H1 (cell line): ENCODE measurements around the gene ZNF223. TPM values are rescaled to one million over a fixed set of nuclear protein-coding genes. Genes with fewer than 3 reads are reported as not detected.
A peak's percentile ranks its signal among the peaks of the same experiment; 100 is the strongest.

Source experiments
- ASH2L ChIP-seq: fragments of 200-600, 300-600 bp; sonication (generic); IDR thresholded peaks from one replicate; pipeline ENCODE4 v1.7.1; 2017; ENCODE audit warnings: low read length
- ATF3 ChIP-seq: IDR thresholded peaks from 2 replicates; pipeline ENCODE4 v1.6.1; 2011; ENCODE audit warnings: low read depth, mild to moderate bottlenecking, low read length; ENCODE audit not compliant: insufficient read depth
- BRCA1 ChIP-seq: IDR thresholded peaks from 2 replicates; pipeline ENCODE4 v1.6.1; 2012; ENCODE audit warnings: low read depth, low read length, improper control_type of control experiment
- CBX8 ChIP-seq: fragments of 300-800, 300-1000 bp; sonication (generic); IDR thresholded peaks from 2 replicates; pipeline ENCODE4 v1.7.1; 2016; ENCODE audit warnings: low read depth, low read length, borderline replicate concordance
- CHD1 ChIP-seq: IDR thresholded peaks from 2 replicates; pipeline ENCODE4 v1.6.1; 2012; ENCODE audit warnings: low read depth, low read length, improper control_type of control experiment
- CTCF ChIP-seq, 3 experiments: IDR thresholded peaks; 1 replicate in 2 of 3; 2 replicates in 1 of 3; pipeline versions ENCODE4 v1.5.1 to v1.6.1; 2011; ENCODE audit warnings: low read length in 3 of 3, mild to moderate bottlenecking in 3 of 3, inconsistent platforms in 2 of 3, low read depth in 1 of 3, moderate library complexity in 1 of 3; ENCODE audit not compliant: insufficient read depth in 1 of 3; ENCODE audit errors: control extremely low read depth in 1 of 3
- GTF2F1 ChIP-seq: IDR thresholded peaks from 2 replicates; pipeline ENCODE4 v1.6.1; 2012; ENCODE audit warnings: low read depth, low read length, improper control_type of control experiment, borderline replicate concordance
- HDAC2 ChIP-seq, 2 experiments: fragments of 300-600 bp in 1 of 2; sonication (generic) in 1 of 2; IDR thresholded peaks; 2 replicates each; pipeline ENCODE4 v1.6.1; 2011 to 2012; ENCODE audit warnings: low read depth in 2 of 2, low read length in 2 of 2, mild to moderate bottlenecking in 2 of 2, moderate library complexity in 2 of 2, borderline replicate concordance in 1 of 2, inconsistent platforms in 1 of 2
- JUN ChIP-seq: IDR thresholded peaks from 2 replicates; pipeline ENCODE4 v1.6.1; 2011; ENCODE audit warnings: low read depth, mild to moderate bottlenecking, improper control_type of control experiment, low read length
- JUND ChIP-seq: IDR thresholded peaks from 2 replicates; pipeline ENCODE4 v1.6.1; 2011; ENCODE audit warnings: mild to moderate bottlenecking, improper control_type of control experiment, low read length
- MAFK ChIP-seq: IDR thresholded peaks from 2 replicates; pipeline ENCODE4 v1.6.1; 2012; ENCODE audit warnings: low read depth, mild to moderate bottlenecking, improper control_type of control experiment, low read length
- MAX ChIP-seq: IDR thresholded peaks from 2 replicates; pipeline ENCODE4 v1.6.1; 2012; ENCODE audit warnings: inconsistent platforms
- NRF1 ChIP-seq: IDR thresholded peaks from 2 replicates; pipeline ENCODE4 v1.6.1; 2011; ENCODE audit warnings: mild to moderate bottlenecking, low read depth, low read length, improper control_type of control experiment
- RAD21 ChIP-seq, 2 experiments: IDR thresholded peaks in 1 of 2; conservative IDR thresholded peaks in 1 of 2; 2 replicates each; pipeline ENCODE4 v1.6.1; 2011; ENCODE audit warnings: low read depth in 2 of 2, low read length in 2 of 2, improper control_type of control experiment in 1 of 2, inconsistent platforms in 1 of 2, mild to moderate bottlenecking in 1 of 2, moderate library complexity in 1 of 2
- RFX5 ChIP-seq: IDR thresholded peaks from 2 replicates; pipeline ENCODE4 v1.6.1; 2011; ENCODE audit warnings: low read depth, low read length, improper control_type of control experiment, borderline replicate concordance
- RNF2 ChIP-seq: fragments of 200-900, 300-1000 bp; sonication (generic); IDR thresholded peaks from 2 replicates; pipeline ENCODE4 v1.7.1; 2016; ENCODE audit warnings: borderline replicate concordance, low read depth, mild to moderate bottlenecking, antibody characterized with exemption, low read length; ENCODE audit not compliant: poor library complexity, severe bottlenecking; ENCODE audit errors: missing control alignments
- SP4 ChIP-seq: IDR thresholded peaks from 2 replicates; pipeline ENCODE4 v1.6.1; 2012; ENCODE audit warnings: low read length, inconsistent platforms
- SUZ12 ChIP-seq: fragments of 200-600 bp; sonication (generic); IDR thresholded peaks from 2 replicates; pipeline ENCODE4 v1.6.1; 2012; ENCODE audit warnings: mild to moderate bottlenecking, inconsistent platforms, low read length, moderate library complexity, mixed read lengths
- TAF1 ChIP-seq: IDR thresholded peaks from 2 replicates; pipeline ENCODE4 v1.6.1; 2011; ENCODE audit warnings: mild to moderate bottlenecking, low read depth, low read length
- TEAD4 ChIP-seq: IDR thresholded peaks from 2 replicates; pipeline ENCODE4 v1.6.1; 2012; ENCODE audit warnings: low read depth, low read length, inconsistent platforms, mixed read lengths
- polyA plus RNA-seq, 7 experiments: library from polyadenylated mRNA; depleted of rRNA in 3 of 7; stranded (reverse) in 5 of 7; unstranded in 2 of 7; fragments of >200 nt in 5 of 7; fragments of 200-250 nt in 2 of 7; gene quantifications; 1 replicate in 5 of 7; 2 replicates in 1 of 7; 4 replicates in 1 of 7; pipeline versions ENCODE4 v1.2.1 to v1.2.3, GENCODE V29; 2011 to 2013; ENCODE audit warnings: missing spikeins in 2 of 7, mixed read lengths in 2 of 7
- total RNA-seq: library from RNA; stranded (reverse); fragmentation: NEBNext Ultra II Directional; extraction: Animal tissue kit (Norgen Biotek cat#: 25700); gene quantifications from 2 replicates; pipeline ENCODE4 v1.2.1, GENCODE V29; 2021

ZNF223 gene
- total and polyA plus RNA-seq, 2 of the 8 experiments (the other 6 are each of a cell fraction or from before 2014, with no cell fraction given), result 1.7 to 4.3 TPM

GRCh38 chr19:44093931-44094765 lies 42.3 kb downstream of the ZNF223 start, which contains the start of gene ZNF224 (continued):
- no peak for TF ChIP-seq CBX8
- TF ChIP-seq SUZ12, result no peak
- no peak for TF ChIP-seq MAFK
- no peak for TF ChIP-seq ASH2L
- 0 out of 4 replicates have a peak, but pooled peaks of 1 of the 2 experiments have one; percentile 0 for TF ChIP-seq RAD21 (IDR thresholded peaks at IDR 0.05 in 1 of 2, conservative IDR thresholded peaks at IDR 0.05 in 1 of 2; ENCODE audit: low read depth in 2 of 2, low read length in 2 of 2)
- no peak for TF ChIP-seq SP4
- TF ChIP-seq TEAD4, result no peak
- peak; percentile 66 for TF ChIP-seq TAF1
- no peak for TF ChIP-seq NRF1
- no peak for TF ChIP-seq GTF2F1
- no peak for TF ChIP-seq JUN
- no peak for TF ChIP-seq JUND
- no peak for TF ChIP-seq RNF2
- no peak for TF ChIP-seq RFX5
- no peak for TF ChIP-seq CHD1
- peak; percentile 32; the same call in 1 of the 2 replicates for TF ChIP-seq ATF3
- TF ChIP-seq CTCF (IDR thresholded peaks at IDR 0.05; ENCODE audit: control extremely low read depth in 1 of 3, insufficient read depth in 1 of 3, low read depth in 1 of 3, low read length in 3 of 3), result no peak
- no peak for TF ChIP-seq BRCA1
- TF ChIP-seq HDAC2 (IDR thresholded peaks at IDR 0.05; ENCODE audit: borderline replicate concordance in 1 of 2, low read depth in 2 of 2, low read length in 2 of 2), result no peak
- no peak for TF ChIP-seq MAX
